ENCODE data around the gene CIB1. TPM values are rescaled to one million over a fixed set of nuclear protein-coding genes. Genes with fewer than 3 reads are reported as not detected.
"Not testable (repeated sequence)": the region's sequence is repeated elsewhere in the genome, so short reads cannot be mapped to it uniquely, and the experiment has no call there.

Gene CIB1
- polyA plus RNA-seq, 4 donors, result 50.2 to 62.1 (median 52.7) TPM

GRCh38 chr15:90201130-90201943, 32.4 kb downstream of the CIB1 start, which contains the start of gene SEMA4B:
TSS of gene SEMA4B (plus strand) at chr15:90201330. CDS start at chr15:90201579, 249 bp downstream.
- peak in 1 of 4 donors; percentile 50 for DNase-seq (ENCODE audit: low read depth in 4 of 4, low spot score in 2 of 4)

GRCh38 chr15:90200534-90201129, 33.1 kb downstream of the CIB1 start:
- DNase-seq (ENCODE audit: low read depth in 4 of 4, low spot score in 2 of 4), result no peak

GRCh38 chr15:90194655-90195054, 39.1 kb downstream of the CIB1 start:
- DNase-seq (ENCODE audit: low read depth in 4 of 4, low spot score in 2 of 4), result no peak

GRCh38 chr15:90192961-90193786, 40.6 kb downstream of the CIB1 start:
- DNase-seq (ENCODE audit: low read depth in 4 of 4, low spot score in 2 of 4), result no peak

- peak in 3 of 4 donors; percentile 77 to 86 (median 81) for DNase-seq (ENCODE audit: low read depth in 4 of 4, low spot score in 2 of 4)
Measured at GRCh38 chr15:90191794-90192509, 41.8 kb downstream of the CIB1 start.

- DNase-seq (ENCODE audit: low read depth in 4 of 4, low spot score in 2 of 4), result no peak
Measured at GRCh38 chr15:90191344-90191687, 42.4 kb downstream of the CIB1 start.

GRCh38 chr15:90190606-90191343, 43.0 kb downstream of the CIB1 start:
- DNase-seq (ENCODE audit: low read depth in 4 of 4, low spot score in 2 of 4), result no peak

- DNase-seq (ENCODE audit: low read depth in 4 of 4, low spot score in 2 of 4), result no peak
Measured at GRCh38 chr15:90189781-90190467, 43.8 kb downstream of the CIB1 start.

- DNase-seq (ENCODE audit: low read depth in 4 of 4, low spot score in 2 of 4), result no peak
Measured at GRCh38 chr15:90188914-90189748, 44.6 kb downstream of the CIB1 start.

- DNase-seq (ENCODE audit: low read depth in 4 of 4, low spot score in 2 of 4), result not testable (repeated sequence)
Measured at GRCh38 chr15:90188065-90188464, 45.7 kb downstream of the CIB1 start.

- DNase-seq (ENCODE audit: low read depth in 4 of 4, low spot score in 2 of 4), result no peak
Measured at GRCh38 chr15:90187257-90187868, 46.4 kb downstream of the CIB1 start.

GRCh38 chr15:90184786-90185704, 48.7 kb downstream of the CIB1 start:
- DNase-seq (ENCODE audit: low read depth in 4 of 4, low spot score in 2 of 4), result no peak

- DNase-seq (ENCODE audit: low read depth in 4 of 4, low spot score in 2 of 4), result no peak
Measured at GRCh38 chr15:90184119-90184785, 49.5 kb downstream of the CIB1 start.

GRCh38 chr15:90181776-90182175, 52.0 kb downstream of the CIB1 start:
- no peak for DNase-seq (ENCODE audit: low read depth in 4 of 4, low spot score in 2 of 4)

All from left renal cortex interstitium (tissue), 4 donors.